ENCODE data around the gene RAB22A.

RAB22A gene

GRCh38 chr20:58339741-58340140 lies 30.2 kb downstream of the RAB22A start:
- peaks cover 0 to 8% (median 0%) of the 10 kb centered on the region in 5 donors for H3K4me1 ChIP-seq (ENCODE audit: control insufficient read depth in 5 of 5, insufficient read depth in 5 of 5, low read length in 5 of 5)
- no peak overlapping the region for H3K4me3 ChIP-seq (ENCODE audit: low read depth in 1 of 5, low read length in 5 of 5)
- H3K27ac ChIP-seq (ENCODE audit: low read depth, low read length): no peak overlapping the region
- no peaks in the 10 kb centered on the region for H3K27me3 ChIP-seq (ENCODE audit: control insufficient read depth in 5 of 5, insufficient read depth in 4 of 5, low read length in 5 of 5)
- H3K36me3 ChIP-seq (ENCODE audit: control insufficient read depth in 5 of 5, insufficient read depth in 5 of 5, low read length in 5 of 5): peaks cover 3 to 12% (median 10%) of the 10 kb centered on the region in 5 donors
- H3K9me3 ChIP-seq (ENCODE audit: control insufficient read depth in 5 of 5, low read length in 5 of 5): no peaks in the 10 kb centered on the region
- no peak overlapping the region for H3K9ac ChIP-seq (ENCODE audit: low read length in 5 of 5)

- peaks cover 0 to 8% (median 0%) of the 10 kb centered on the region in 5 donors for H3K4me1 ChIP-seq (ENCODE audit: control insufficient read depth in 5 of 5, insufficient read depth in 5 of 5, low read length in 5 of 5)
- H3K4me3 ChIP-seq (ENCODE audit: low read depth in 1 of 5, low read length in 5 of 5): no peak overlapping the region
- H3K9me3 ChIP-seq (ENCODE audit: control insufficient read depth in 5 of 5, low read length in 5 of 5): no peaks in the 10 kb centered on the region
- no peaks in the 10 kb centered on the region for H3K27me3 ChIP-seq (ENCODE audit: control insufficient read depth in 5 of 5, insufficient read depth in 4 of 5, low read length in 5 of 5)
- no peak overlapping the region for H3K9ac ChIP-seq (ENCODE audit: low read length in 5 of 5)
- no peak overlapping the region for H3K27ac ChIP-seq (ENCODE audit: low read depth, low read length)
- H3K36me3 ChIP-seq (ENCODE audit: control insufficient read depth in 5 of 5, insufficient read depth in 5 of 5, low read length in 5 of 5): peaks cover 4 to 16% (median 14%) of the 10 kb centered on the region in 5 donors
Measured at GRCh38 chr20:58340151-58340550, 30.6 kb downstream of the RAB22A start.

DNA sequence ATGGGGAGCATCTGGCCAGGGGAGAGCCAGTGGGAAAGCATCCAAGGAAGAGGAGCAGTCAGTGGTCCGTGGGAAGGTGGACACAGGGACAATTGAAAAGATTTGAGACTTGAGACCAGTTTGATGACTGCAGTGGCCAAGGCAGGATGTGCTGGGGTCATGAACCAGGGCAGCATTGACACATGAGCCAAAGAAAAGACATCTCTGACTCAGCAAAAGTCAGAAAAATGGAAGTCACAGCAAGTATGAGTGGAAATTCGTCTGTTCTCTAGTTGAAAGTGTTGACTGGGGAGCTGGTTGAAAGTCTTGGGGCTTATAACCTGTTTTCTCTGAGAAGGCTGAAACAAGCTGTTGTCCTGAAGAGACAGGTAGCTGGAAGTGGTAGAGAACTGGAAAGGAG lies 31.3 kb downstream of the RAB22A start:
- Histone ChIP-seq H3K36me3 (ENCODE audit: control insufficient read depth in 5 of 5, insufficient read depth in 5 of 5, low read length in 5 of 5) (peaks cover 9 to 23% (median 21%) of the 10 kb centered on the region in 5 donors), H3K4me3 (ENCODE audit: low read depth in 1 of 5, low read length in 5 of 5) (no peak overlapping the region), H3K9ac (ENCODE audit: low read length in 5 of 5) (no peak overlapping the region), H3K27ac (ENCODE audit: low read depth, low read length) (no peak overlapping the region), H3K4me1 (ENCODE audit: control insufficient read depth in 5 of 5, insufficient read depth in 5 of 5, low read length in 5 of 5) (peaks cover 0 to 8% (median 0%) of the 10 kb centered on the region in 5 donors), H3K27me3 (ENCODE audit: control insufficient read depth in 5 of 5, insufficient read depth in 4 of 5, low read length in 5 of 5) (no peaks in the 10 kb centered on the region), H3K9me3 (ENCODE audit: control insufficient read depth in 5 of 5, low read length in 5 of 5) (no peaks in the 10 kb centered on the region)

GRCh38 chr20:58342104-58342945 lies 32.8 kb downstream of the RAB22A start:
- Histone ChIP-seq H3K27ac (ENCODE audit: low read depth, low read length) (no peak overlapping the region), H3K36me3 (ENCODE audit: control insufficient read depth in 5 of 5, insufficient read depth in 5 of 5, low read length in 5 of 5) (peaks cover 16 to 32% (median 29%) of the 10 kb centered on the region in 5 donors), H3K27me3 (ENCODE audit: control insufficient read depth in 5 of 5, insufficient read depth in 4 of 5, low read length in 5 of 5) (no peaks in the 10 kb centered on the region), H3K9me3 (ENCODE audit: control insufficient read depth in 5 of 5, low read length in 5 of 5) (no peaks in the 10 kb centered on the region), H3K4me1 (ENCODE audit: control insufficient read depth in 5 of 5, insufficient read depth in 5 of 5, low read length in 5 of 5) (peaks cover 0 to 8% (median 0%) of the 10 kb centered on the region in 5 donors), H3K4me3 (ENCODE audit: low read depth in 1 of 5, low read length in 5 of 5) (no peak overlapping the region), H3K9ac (ENCODE audit: low read length in 5 of 5) (no peak overlapping the region)

DNA sequence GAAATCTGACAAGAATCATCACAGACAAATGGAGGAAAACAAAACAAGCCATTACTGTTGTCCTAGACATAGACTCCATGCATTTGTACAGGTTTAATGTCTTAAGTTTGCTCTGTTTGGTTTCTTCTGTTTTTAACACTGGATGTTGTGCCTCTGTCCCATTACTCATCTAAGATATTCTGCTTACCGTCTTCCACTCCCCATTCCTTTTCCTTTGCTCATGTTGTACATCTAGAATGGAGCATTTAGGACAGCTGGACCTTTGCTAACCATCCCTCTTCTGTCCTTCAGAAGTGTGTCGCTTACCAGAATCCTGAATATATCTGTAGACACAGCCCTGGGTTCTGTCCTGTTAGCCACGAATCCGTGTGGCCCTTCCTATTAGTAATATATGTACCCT lies 35.2 kb downstream of the RAB22A start:
- peaks cover 0 to 9% (median 7%) of the 10 kb centered on the region in 5 donors for H3K4me1 ChIP-seq (ENCODE audit: control insufficient read depth in 5 of 5, insufficient read depth in 5 of 5, low read length in 5 of 5)
- H3K4me3 ChIP-seq (ENCODE audit: low read depth in 1 of 5, low read length in 5 of 5): no peak overlapping the region
- H3K9me3 ChIP-seq (ENCODE audit: control insufficient read depth in 5 of 5, low read length in 5 of 5): no peaks in the 10 kb centered on the region
- no peak overlapping the region for H3K27ac ChIP-seq (ENCODE audit: low read depth, low read length)
- H3K36me3 ChIP-seq (ENCODE audit: control insufficient read depth in 5 of 5, insufficient read depth in 5 of 5, low read length in 5 of 5): peaks cover 16 to 32% (median 29%) of the 10 kb centered on the region in 5 donors
- no peak overlapping the region for H3K9ac ChIP-seq (ENCODE audit: low read length in 5 of 5)
- H3K27me3 ChIP-seq (ENCODE audit: control insufficient read depth in 5 of 5, insufficient read depth in 4 of 5, low read length in 5 of 5): no peaks in the 10 kb centered on the region

- Histone ChIP-seq H3K27ac (ENCODE audit: low read depth, low read length) (no peak overlapping the region), H3K27me3 (ENCODE audit: control insufficient read depth in 5 of 5, insufficient read depth in 4 of 5, low read length in 5 of 5) (no peaks in the 10 kb centered on the region), H3K9ac (ENCODE audit: low read length in 5 of 5) (no peak overlapping the region), H3K36me3 (ENCODE audit: control insufficient read depth in 5 of 5, insufficient read depth in 5 of 5, low read length in 5 of 5) (peaks cover 18 to 37% (median 28%) of the 10 kb centered on the region in 5 donors), H3K4me1 (ENCODE audit: control insufficient read depth in 5 of 5, insufficient read depth in 5 of 5, low read length in 5 of 5) (peaks cover 0 to 9% (median 0%) of the 10 kb centered on the region in 5 donors), H3K9me3 (ENCODE audit: control insufficient read depth in 5 of 5, low read length in 5 of 5) (no peaks in the 10 kb centered on the region), H3K4me3 (ENCODE audit: low read depth in 1 of 5, low read length in 5 of 5) (no peak overlapping the region)
Measured at GRCh38 chr20:58349570-58349969, 40.1 kb downstream of the RAB22A start.

- Histone ChIP-seq H3K4me3 (ENCODE audit: low read depth in 1 of 5, low read length in 5 of 5) (no peak overlapping the region), H3K9me3 (ENCODE audit: control insufficient read depth in 5 of 5, low read length in 5 of 5) (no peaks in the 10 kb centered on the region), H3K9ac (ENCODE audit: low read length in 5 of 5) (no peak overlapping the region), H3K4me1 (ENCODE audit: control insufficient read depth in 5 of 5, insufficient read depth in 5 of 5, low read length in 5 of 5) (peaks cover 0 to 9% (median 0%) of the 10 kb centered on the region in 5 donors), H3K27me3 (ENCODE audit: control insufficient read depth in 5 of 5, insufficient read depth in 4 of 5, low read length in 5 of 5) (no peaks in the 10 kb centered on the region), H3K27ac (ENCODE audit: low read depth, low read length) (no peak overlapping the region), H3K36me3 (ENCODE audit: control insufficient read depth in 5 of 5, insufficient read depth in 5 of 5, low read length in 5 of 5) (peaks cover 18 to 39% (median 36%) of the 10 kb centered on the region in 5 donors)
Measured at GRCh38 chr20:58352468-58352867, 43.0 kb downstream of the RAB22A start.

GRCh38 chr20:58359441-58359840 lies 49.9 kb downstream of the RAB22A start:
- H3K27ac ChIP-seq (ENCODE audit: low read depth, low read length): no peak overlapping the region
- H3K36me3 ChIP-seq (ENCODE audit: control insufficient read depth in 5 of 5, insufficient read depth in 5 of 5, low read length in 5 of 5): peaks cover 36 to 63% (median 43%) of the 10 kb centered on the region in 5 donors
- no peak overlapping the region for H3K4me3 ChIP-seq (ENCODE audit: low read depth in 1 of 5, low read length in 5 of 5)

GRCh38 chr20:58360936-58361335 lies 51.4 kb downstream of the RAB22A start:
- no peak overlapping the region for H3K9ac ChIP-seq (ENCODE audit: low read length in 5 of 5)
- H3K9me3 ChIP-seq (ENCODE audit: control insufficient read depth in 5 of 5, low read length in 5 of 5): no peaks in the 10 kb centered on the region
- H3K4me1 ChIP-seq (ENCODE audit: control insufficient read depth in 5 of 5, insufficient read depth in 5 of 5, low read length in 5 of 5): peaks cover 0 to 8% (median 4%) of the 10 kb centered on the region in 5 donors
- peaks cover 22 to 53% (median 35%) of the 10 kb centered on the region in 5 donors for H3K36me3 ChIP-seq (ENCODE audit: control insufficient read depth in 5 of 5, insufficient read depth in 5 of 5, low read length in 5 of 5)
- no peaks in the 10 kb centered on the region for H3K27me3 ChIP-seq (ENCODE audit: control insufficient read depth in 5 of 5, insufficient read depth in 4 of 5, low read length in 5 of 5)
- H3K27ac ChIP-seq (ENCODE audit: low read depth, low read length): no peak overlapping the region
- no peak overlapping the region for H3K4me3 ChIP-seq (ENCODE audit: low read depth in 1 of 5, low read length in 5 of 5)

More at GRCh38 chr20:58359441-58359840, 49.9 kb downstream of the RAB22A start:
- peaks cover 0 to 8% (median 4%) of the 10 kb centered on the region in 5 donors for H3K4me1 ChIP-seq (ENCODE audit: control insufficient read depth in 5 of 5, insufficient read depth in 5 of 5, low read length in 5 of 5)
- H3K9ac ChIP-seq (ENCODE audit: low read length in 5 of 5): no peak overlapping the region
- no peaks in the 10 kb centered on the region for H3K27me3 ChIP-seq (ENCODE audit: control insufficient read depth in 5 of 5, insufficient read depth in 4 of 5, low read length in 5 of 5)
- no peaks in the 10 kb centered on the region for H3K9me3 ChIP-seq (ENCODE audit: control insufficient read depth in 5 of 5, low read length in 5 of 5)

- no peak overlapping the region for H3K4me3 ChIP-seq (ENCODE audit: low read depth in 1 of 5, low read length in 5 of 5)
- no peak overlapping the region for H3K9ac ChIP-seq (ENCODE audit: low read length in 5 of 5)
- no peaks in the 10 kb centered on the region for H3K27me3 ChIP-seq (ENCODE audit: control insufficient read depth in 5 of 5, insufficient read depth in 4 of 5, low read length in 5 of 5)
- peaks cover 0 to 10% (median 7%) of the 10 kb centered on the region in 5 donors for H3K4me1 ChIP-seq (ENCODE audit: control insufficient read depth in 5 of 5, insufficient read depth in 5 of 5, low read length in 5 of 5)
- H3K27ac ChIP-seq (ENCODE audit: low read depth, low read length): no peak overlapping the region
- peaks cover 18 to 50% (median 33%) of the 10 kb centered on the region in 5 donors for H3K36me3 ChIP-seq (ENCODE audit: control insufficient read depth in 5 of 5, insufficient read depth in 5 of 5, low read length in 5 of 5)
- no peaks in the 10 kb centered on the region for H3K9me3 ChIP-seq (ENCODE audit: control insufficient read depth in 5 of 5, low read length in 5 of 5)
Measured at GRCh38 chr20:58361481-58362205, 52.1 kb downstream of the RAB22A start.
